Midbrain (tissue), 1 donor: ENCODE data around the gene TNNC1.

Experiments
- DNase-seq: peaks from one replicate; lab custom pipeline; 2025; lab: John Stamatoyannopoulos, UW

TNNC1 gene

DNA sequence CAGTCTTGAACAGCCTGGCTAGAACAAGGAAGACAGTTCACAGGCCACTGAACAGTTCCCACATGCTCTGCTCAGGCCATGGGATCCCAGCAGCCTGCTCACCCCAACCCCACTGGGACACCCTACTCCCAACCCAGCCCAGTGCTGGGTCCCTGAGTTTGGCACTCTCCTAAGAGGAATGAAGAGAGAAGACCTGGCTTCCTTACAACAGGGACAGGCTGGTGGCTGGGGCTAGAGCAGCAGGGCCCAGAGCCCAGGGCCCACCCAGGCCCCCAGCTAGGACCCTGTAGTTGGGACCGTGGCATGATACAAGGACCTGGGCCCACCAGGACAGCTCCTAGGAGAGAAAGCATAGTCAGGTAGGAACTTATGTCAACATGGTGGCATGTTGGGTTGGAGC is 52.3 kb downstream of the TNNC1 start:
- no peak for DNase-seq
